ENCODE results near the gene RIN3.

DNA sequence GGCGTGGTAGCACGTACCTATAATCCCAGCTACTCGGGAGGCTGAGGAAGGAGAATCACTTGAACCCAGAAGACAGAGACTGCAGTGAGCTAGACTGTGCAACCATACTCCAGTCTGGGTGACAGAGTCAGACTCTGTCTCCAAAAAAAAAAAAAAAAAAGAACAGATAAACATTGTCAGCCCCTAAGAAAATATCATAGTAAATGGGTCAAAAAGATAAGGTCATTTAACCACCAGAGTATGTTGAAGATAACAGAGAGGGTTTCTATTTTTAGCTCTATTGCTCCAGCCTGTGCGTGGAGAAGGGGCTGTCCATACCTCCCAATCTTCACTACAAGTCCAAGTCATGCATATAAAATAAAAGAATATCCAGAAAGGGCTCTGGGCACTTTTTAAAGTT, 219.4 kb downstream of the RIN3 start:
- TF ChIP-seq, protein P1, sequence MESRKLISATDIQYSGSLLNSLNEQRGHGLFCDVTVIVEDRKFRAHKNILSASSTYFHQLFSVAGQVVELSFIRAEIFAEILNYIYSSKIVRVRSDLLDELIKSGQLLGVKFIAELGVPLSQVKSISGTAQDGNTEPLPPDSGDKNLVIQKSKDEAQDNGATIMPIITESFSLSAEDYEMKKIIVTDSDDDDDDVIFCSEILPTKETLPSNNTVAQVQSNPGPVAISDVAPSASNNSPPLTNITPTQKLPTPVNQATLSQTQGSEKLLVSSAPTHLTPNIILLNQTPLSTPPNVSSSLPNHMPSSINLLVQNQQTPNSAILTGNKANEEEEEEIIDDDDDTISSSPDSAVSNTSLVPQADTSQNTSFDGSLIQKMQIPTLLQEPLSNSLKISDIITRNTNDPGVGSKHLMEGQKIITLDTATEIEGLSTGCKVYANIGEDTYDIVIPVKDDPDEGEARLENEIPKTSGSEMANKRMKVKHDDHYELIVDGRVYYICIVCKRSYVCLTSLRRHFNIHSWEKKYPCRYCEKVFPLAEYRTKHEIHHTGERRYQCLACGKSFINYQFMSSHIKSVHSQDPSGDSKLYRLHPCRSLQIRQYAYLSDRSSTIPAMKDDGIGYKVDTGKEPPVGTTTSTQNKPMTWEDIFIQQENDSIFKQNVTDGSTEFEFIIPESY (IDR thresholded peaks at IDR 0.05), result no peak
- TF ChIP-seq TAF1 (conservative IDR thresholded peaks at IDR 0.05) (no peak), FOXA2 (IDR thresholded peaks at IDR 0.05) (no peak), MAX (IDR thresholded peaks at IDR 0.05) (no peak)

Data from liver (tissue), 2 donors.